ENCODE data around the gene STAG1.
A peak's percentile ranks its signal among the peaks of the same experiment; 100 is the strongest.

DNA sequence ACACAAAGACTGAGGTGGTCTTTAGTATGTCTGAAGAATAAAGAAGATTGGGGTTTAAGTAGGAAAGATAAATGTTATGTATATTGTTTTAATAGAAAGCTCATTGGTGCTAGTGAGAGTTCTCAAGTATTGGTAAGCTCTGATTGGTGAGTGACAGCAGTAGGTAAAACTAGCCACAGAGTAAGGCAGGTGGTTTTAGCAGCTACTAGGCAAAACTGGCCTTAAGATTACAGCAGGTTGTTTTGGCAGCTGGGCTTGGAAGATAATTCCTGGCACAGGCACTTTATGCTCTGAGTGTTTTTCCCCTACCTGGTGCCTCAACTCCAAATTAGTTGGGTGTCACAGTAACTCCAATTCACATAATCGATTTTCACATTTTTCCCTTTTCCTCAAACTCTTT, 66.3 kb downstream of the STAG1 start:
- TF ChIP-seq PTBP1 (IDR thresholded peaks at IDR 0.05; ENCODE audit: low read depth, low read length) (no peak), NFATC3 (IDR thresholded peaks at IDR 0.05) (no peak), TEAD4 (IDR thresholded peaks at IDR 0.05; ENCODE audit: low read length) (peak; percentile 26; the same call in 1 of the 2 replicates), TEAD4 (CRISPR knock-in tag; IDR thresholded peaks at IDR 0.05; ENCODE audit: borderline replicate concordance) (no peak), MTA2 (IDR thresholded peaks at IDR 0.05; ENCODE audit: low read depth) (no peak), ZBTB8A (IDR thresholded peaks at IDR 0.05; ENCODE audit: partially characterized antibody) (no peak), SAFB2 (IDR thresholded peaks at IDR 0.05; ENCODE audit: borderline replicate concordance, low read depth, low read length, severe bottlenecking) (no peak), SIN3A (IDR thresholded peaks at IDR 0.05; ENCODE audit: borderline replicate concordance in 2 of 2, control insufficient read depth in 1 of 2, low read depth in 2 of 2, low read length in 2 of 2) (no peak), MYC (IDR thresholded peaks at IDR 0.05; ENCODE audit: low read depth, low read length) (no peak), MYC (CRISPR knock-in tag; IDR thresholded peaks at IDR 0.05; ENCODE audit: borderline replicate concordance, low read depth) (no peak), NFIC (IDR thresholded peaks at IDR 0.05) (no peak)
- TF ChIP-seq, protein P1, sequence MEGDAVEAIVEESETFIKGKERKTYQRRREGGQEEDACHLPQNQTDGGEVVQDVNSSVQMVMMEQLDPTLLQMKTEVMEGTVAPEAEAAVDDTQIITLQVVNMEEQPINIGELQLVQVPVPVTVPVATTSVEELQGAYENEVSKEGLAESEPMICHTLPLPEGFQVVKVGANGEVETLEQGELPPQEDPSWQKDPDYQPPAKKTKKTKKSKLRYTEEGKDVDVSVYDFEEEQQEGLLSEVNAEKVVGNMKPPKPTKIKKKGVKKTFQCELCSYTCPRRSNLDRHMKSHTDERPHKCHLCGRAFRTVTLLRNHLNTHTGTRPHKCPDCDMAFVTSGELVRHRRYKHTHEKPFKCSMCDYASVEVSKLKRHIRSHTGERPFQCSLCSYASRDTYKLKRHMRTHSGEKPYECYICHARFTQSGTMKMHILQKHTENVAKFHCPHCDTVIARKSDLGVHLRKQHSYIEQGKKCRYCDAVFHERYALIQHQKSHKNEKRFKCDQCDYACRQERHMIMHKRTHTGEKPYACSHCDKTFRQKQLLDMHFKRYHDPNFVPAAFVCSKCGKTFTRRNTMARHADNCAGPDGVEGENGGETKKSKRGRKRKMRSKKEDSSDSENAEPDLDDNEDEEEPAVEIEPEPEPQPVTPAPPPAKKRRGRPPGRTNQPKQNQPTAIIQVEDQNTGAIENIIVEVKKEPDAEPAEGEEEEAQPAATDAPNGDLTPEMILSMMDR (IDR thresholded peaks at IDR 0.05 in 2 of 3, conservative IDR thresholded peaks at IDR 0.05 in 1 of 3; ENCODE audit: insufficient read depth in 2 of 3, low read depth in 1 of 3, low read length in 3 of 3): no peak
- TF ChIP-seq, protein P2, sequence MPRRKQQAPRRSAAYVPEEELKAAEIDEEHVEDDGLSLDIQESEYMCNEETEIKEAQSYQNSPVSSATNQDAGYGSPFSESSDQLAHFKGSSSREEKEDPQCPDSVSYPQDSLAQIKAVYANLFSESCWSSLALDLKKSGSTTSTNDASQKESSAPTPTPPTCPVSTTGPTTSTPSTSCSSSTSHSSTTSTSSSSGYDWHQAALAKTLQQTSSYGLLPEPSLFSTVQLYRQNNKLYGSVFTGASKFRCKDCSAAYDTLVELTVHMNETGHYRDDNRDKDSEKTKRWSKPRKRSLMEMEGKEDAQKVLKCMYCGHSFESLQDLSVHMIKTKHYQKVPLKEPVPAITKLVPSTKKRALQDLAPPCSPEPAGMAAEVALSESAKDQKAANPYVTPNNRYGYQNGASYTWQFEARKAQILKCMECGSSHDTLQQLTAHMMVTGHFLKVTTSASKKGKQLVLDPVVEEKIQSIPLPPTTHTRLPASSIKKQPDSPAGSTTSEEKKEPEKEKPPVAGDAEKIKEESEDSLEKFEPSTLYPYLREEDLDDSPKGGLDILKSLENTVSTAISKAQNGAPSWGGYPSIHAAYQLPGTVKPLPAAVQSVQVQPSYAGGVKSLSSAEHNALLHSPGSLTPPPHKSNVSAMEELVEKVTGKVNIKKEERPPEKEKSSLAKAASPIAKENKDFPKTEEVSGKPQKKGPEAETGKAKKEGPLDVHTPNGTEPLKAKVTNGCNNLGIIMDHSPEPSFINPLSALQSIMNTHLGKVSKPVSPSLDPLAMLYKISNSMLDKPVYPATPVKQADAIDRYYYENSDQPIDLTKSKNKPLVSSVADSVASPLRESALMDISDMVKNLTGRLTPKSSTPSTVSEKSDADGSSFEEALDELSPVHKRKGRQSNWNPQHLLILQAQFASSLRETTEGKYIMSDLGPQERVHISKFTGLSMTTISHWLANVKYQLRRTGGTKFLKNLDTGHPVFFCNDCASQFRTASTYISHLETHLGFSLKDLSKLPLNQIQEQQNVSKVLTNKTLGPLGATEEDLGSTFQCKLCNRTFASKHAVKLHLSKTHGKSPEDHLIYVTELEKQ (CRISPR knock-in tag; IDR thresholded peaks at IDR 0.05): no peak
- TF ChIP-seq, protein P3, sequence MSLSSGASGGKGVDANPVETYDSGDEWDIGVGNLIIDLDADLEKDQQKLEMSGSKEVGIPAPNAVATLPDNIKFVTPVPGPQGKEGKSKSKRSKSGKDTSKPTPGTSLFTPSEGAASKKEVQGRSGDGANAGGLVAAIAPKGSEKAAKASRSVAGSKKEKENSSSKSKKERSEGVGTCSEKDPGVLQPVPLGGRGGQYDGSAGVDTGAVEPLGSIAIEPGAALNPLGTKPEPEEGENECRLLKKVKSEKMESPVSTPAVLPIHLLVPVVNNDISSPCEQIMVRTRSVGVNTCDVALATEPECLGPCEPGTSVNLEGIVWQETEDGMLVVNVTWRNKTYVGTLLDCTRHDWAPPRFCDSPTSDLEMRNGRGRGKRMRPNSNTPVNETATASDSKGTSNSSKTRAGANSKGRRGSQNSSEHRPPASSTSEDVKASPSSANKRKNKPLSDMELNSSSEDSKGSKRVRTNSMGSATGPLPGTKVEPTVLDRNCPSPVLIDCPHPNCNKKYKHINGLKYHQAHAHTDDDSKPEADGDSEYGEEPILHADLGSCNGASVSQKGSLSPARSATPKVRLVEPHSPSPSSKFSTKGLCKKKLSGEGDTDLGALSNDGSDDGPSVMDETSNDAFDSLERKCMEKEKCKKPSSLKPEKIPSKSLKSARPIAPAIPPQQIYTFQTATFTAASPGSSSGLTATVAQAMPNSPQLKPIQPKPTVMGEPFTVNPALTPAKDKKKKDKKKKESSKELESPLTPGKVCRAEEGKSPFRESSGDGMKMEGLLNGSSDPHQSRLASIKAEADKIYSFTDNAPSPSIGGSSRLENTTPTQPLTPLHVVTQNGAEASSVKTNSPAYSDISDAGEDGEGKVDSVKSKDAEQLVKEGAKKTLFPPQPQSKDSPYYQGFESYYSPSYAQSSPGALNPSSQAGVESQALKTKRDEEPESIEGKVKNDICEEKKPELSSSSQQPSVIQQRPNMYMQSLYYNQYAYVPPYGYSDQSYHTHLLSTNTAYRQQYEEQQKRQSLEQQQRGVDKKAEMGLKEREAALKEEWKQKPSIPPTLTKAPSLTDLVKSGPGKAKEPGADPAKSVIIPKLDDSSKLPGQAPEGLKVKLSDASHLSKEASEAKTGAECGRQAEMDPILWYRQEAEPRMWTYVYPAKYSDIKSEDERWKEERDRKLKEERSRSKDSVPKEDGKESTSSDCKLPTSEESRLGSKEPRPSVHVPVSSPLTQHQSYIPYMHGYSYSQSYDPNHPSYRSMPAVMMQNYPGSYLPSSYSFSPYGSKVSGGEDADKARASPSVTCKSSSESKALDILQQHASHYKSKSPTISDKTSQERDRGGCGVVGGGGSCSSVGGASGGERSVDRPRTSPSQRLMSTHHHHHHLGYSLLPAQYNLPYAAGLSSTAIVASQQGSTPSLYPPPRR (CRISPR knock-in tag; IDR thresholded peaks at IDR 0.05; ENCODE audit: borderline replicate concordance): no peak

Measured in K562 (cell line).